NCI-H187 (cell line): ENCODE results near the gene SLC9A8.
"Not testable (repeated sequence)": the region's sequence is repeated elsewhere in the genome, so short reads cannot be mapped to it uniquely, and the experiment has no call there.

Source experiments
- DNase-seq, 2 experiments: peaks; one replicate each; lab custom pipeline; 2025; lab: John Stamatoyannopoulos, UW

The SLC9A8 gene, protein sequence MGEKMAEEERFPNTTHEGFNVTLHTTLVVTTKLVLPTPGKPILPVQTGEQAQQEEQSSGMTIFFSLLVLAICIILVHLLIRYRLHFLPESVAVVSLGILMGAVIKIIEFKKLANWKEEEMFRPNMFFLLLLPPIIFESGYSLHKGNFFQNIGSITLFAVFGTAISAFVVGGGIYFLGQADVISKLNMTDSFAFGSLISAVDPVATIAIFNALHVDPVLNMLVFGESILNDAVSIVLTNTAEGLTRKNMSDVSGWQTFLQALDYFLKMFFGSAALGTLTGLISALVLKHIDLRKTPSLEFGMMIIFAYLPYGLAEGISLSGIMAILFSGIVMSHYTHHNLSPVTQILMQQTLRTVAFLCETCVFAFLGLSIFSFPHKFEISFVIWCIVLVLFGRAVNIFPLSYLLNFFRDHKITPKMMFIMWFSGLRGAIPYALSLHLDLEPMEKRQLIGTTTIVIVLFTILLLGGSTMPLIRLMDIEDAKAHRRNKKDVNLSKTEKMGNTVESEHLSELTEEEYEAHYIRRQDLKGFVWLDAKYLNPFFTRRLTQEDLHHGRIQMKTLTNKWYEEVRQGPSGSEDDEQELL

DNA sequence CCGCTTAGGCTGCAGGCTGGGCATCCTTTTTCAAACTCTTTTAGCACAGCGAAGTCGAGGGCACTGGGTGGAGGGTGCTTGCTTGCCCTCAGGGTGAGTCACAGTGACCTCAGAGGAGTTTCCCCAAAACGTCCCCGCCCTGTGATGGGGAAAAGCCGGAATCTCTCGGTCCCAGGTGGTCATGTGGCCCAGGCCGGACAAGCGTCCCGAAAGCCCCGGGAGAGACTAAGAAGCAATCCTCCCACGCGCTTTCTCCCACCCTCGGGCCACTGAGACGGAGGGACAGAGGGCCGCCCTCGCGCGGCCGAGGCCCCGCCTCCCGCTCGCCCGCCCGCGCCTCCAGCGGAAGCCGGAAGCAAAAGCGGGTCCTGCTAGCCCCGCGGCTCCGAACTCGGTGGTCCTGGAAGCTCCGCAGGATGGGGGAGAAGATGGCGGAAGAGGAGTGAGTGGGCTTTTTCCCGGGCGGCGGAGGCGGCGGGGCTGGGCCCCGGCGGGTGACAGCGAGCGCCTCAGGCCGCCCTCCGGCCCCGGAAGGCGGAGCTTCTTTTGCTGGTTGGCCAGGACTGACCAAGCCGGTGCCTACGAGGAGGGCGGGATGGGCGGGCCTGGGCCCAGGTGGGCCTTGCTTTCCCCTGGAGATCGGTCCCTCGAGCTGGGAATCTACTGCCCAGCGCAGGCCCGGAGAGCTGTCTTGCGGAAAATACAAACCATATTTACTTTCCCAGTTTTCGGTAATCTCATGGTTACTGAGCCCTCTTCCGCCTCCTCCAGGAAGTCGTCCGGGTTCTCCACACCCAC is at the start of gene SLC9A8:
Gene SLC9A8 (plus strand): TSS at position 322 of the 798 bp plus-strand sequence. CDS start 95 bp downstream, at position 417.
- peak; percentile 34 to 61 for DNase-seq

GRCh38 chr20:49762940-49763766 is 49.5 kb upstream of the SLC9A8 start:
- DNase-seq, result no peak

DNA sequence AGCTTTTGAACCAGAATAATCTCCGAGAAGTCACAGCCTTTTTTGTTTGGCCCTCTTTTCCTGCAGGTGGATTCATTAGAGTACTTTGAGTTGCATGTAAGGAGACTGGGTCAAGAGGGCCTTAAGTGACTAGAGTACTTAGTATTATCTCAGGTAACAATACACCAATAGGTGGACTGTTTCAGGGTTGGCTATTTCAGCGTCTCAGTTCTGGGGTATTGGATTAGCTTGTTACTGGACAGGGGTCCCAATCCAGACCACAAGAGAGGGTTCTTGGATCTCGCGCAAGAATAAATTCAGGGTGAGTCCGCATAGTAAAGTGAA is 47.3 kb upstream of the SLC9A8 start:
- DNase-seq, result no peak

DNA sequence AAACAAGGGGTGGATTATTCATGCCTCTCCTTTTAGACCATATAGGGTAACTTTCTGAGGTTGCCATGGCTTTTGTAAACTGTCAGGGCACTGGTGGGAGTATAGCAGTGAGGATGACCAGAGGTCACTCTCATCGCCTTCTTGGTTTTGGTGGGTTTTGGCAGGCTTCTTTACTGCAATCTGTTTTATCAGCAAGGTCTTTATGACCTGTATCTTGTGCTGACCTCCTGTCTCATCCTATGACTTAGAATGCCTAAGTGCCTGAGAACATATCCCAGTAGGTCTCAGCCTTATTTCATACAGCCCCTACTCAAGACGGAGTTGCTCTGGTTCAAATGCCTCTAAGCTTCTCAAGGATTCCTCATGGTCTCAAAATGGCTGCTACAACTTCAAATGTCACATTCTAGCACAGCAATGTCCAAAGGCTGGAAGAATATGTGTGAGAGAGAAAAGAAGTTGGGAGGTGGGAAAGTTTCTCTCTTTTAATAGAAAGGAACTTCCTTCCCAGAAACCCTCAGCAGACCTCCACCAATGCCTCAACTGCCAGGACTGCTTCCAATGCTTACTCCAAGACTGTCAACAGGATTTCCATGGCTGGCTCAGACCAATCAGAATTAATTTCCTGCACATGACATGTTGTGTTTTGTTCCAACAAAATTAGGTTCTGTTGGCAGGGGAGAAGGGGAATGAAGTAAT is 46.6 kb upstream of the SLC9A8 start:
- DNase-seq, result no peak

GRCh38 chr20:49766979-49767521 is 45.6 kb upstream of the SLC9A8 start:
- DNase-seq, result no peak

- no peak for DNase-seq
Observed at GRCh38 chr20:49768204-49769047, 44.2 kb upstream of the SLC9A8 start.

DNA sequence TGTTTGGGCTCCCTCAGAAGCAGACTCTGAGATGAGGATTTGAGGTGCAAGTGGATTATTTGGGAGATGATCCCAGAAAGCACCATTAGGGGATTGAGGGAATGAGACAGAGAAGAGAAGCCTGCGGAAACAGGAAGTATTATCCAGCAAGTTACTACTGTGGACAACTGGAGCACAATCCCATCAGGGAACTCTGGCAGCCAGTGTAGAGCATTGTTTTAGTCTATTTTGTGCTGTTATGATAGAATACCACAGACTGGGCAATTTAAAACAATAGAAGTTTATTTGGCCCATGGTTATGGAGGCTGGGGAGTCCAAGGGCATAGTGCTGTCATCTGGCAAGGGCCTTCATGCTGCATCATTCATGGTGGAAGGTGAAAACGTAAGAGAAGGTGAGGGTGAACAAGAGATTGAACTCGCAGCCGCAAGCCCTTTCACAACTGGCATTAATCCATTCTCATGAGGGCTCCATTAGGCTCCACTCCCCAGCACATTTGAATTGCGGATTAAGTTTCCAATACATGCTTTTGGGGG is 43.5 kb upstream of the SLC9A8 start:
- DNase-seq, result no peak

GRCh38 chr20:49770634-49771033 is 42.0 kb upstream of the SLC9A8 start:
- no peak for DNase-seq

- not testable (repeated sequence) for DNase-seq
Observed at GRCh38 chr20:49774213-49774612, 38.4 kb upstream of the SLC9A8 start.

DNA sequence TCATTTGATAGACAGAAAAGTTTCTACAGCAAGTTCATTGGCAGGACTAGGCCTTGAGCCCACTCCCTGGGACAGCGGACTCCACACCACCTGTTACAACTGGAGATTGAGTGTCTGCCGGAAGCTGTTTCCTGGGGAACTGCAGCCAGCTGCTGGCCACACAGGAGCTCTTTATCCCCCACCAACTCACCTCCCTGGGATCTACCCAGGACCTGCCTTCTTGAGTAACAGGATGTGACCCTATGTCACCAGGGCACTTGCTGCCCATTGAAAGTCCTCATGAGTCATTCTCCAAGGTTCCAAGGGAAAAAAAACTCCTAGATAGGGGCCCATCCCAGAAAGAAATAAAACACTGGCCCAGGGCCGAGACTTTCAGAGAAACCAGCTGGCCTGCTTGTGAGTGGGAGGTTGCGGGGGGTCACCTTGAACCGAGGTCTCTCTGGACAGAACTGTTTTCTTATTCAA is 37.4 kb upstream of the SLC9A8 start:
- no peak for DNase-seq

- no peak for DNase-seq
Observed at GRCh38 chr20:49779972-49780371, 32.7 kb upstream of the SLC9A8 start.

GRCh38 chr20:49781676-49782075 is 31.0 kb upstream of the SLC9A8 start:
- DNase-seq, result no peak

- not testable (repeated sequence) for DNase-seq
Observed at GRCh38 chr20:49782439-49782838, 30.2 kb upstream of the SLC9A8 start.

- DNase-seq, result not testable (repeated sequence)
Observed at GRCh38 chr20:49783021-49783995, 29.3 kb upstream of the SLC9A8 start.

- DNase-seq, result no peak
Observed at GRCh38 chr20:49784291-49784690, 28.3 kb upstream of the SLC9A8 start.

- DNase-seq, result no peak
Observed at GRCh38 chr20:49785149-49785851, 27.3 kb upstream of the SLC9A8 start.

DNA sequence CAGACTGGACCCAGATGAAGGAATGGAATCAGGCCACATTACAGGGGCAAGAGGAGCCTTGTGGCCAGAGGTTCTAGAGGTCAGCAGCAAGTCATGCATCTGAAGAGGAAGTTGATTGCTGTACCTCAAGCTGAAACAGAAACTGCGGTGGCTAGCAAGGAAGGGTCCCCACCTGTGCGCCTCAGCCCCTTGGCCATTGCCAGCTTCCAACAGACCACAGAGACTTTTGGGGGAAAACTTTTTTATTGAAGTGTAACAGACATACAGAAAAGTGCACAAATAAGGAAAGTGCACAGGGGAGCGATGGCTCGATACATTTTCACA is 26.8 kb upstream of the SLC9A8 start:
- no peak for DNase-seq

DNA sequence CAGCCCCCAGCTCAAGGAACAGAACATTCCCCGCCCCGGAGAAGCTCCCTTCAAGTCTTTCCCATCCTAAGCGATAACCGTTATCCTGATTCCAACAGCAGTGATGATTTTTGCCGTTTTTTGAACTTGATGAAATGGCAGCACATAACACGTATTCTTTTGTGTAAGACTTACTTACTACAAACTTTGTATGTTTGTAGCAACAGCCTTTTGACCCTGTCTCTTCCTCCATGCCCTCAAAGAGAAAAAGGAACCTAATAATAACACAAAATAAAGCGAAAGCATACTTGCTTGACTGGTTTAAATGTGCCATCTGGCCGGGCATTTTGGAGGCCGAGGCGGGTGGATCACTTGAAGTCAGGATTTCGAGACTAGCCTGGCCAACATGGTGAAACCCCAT is 26.4 kb upstream of the SLC9A8 start:
- no peak for DNase-seq
